ENCODE measurements around the gene CASZ1. TPM values are rescaled to one million over a fixed set of nuclear protein-coding genes. Genes with fewer than 3 reads are reported as not detected.

CASZ1 gene
- total and polyA plus RNA-seq, 2 donors (not counting 3 experiments of a cell fraction or from before 2014, with no cell fraction given) = 1.5 to 5.2 TPM

GRCh38 chr1:10709646-10710045 is 86.8 kb downstream of the CASZ1 start:
- FAIRE-seq = no peak
- no peak overlapping the region for H3K27ac ChIP-seq (ENCODE audit: insufficient read depth, low read depth, low read length)
- POLR2A ChIA-PET = no interaction called here

More at GRCh38 chr1:10709646-10710045, 86.8 kb downstream of the CASZ1 start:
- no peak for DNase-seq (ENCODE audit: low read depth, low spot score)
- Histone ChIP-seq H3K27me3 (ENCODE audit: control insufficient read depth in 2 of 2, insufficient read depth in 2 of 2, low read length in 2 of 2) (peaks cover 0 to under 1% of the 10 kb centered on the region in 2 experiments), H3K79me2 (ENCODE audit: control insufficient read depth, insufficient read depth, low read length) (no peaks in the 10 kb centered on the region), H4K20me1 (replicated peaks; ENCODE audit: control insufficient read depth, extremely low read depth, insufficient read depth, low read length) (no peaks in the 10 kb centered on the region), H3K9ac (replicated peaks; ENCODE audit: extremely low read depth, insufficient read depth, low read length) (no peak overlapping the region), H3K4me3 (replicated peaks in 1 of 3; ENCODE audit: insufficient read depth in 1 of 3, low read depth in 1 of 3, low read length in 3 of 3) (no peak overlapping the region), H2AFZ (ENCODE audit: low read depth, low read length) (no peak overlapping the region), H3K36me3 (ENCODE audit: control insufficient read depth in 2 of 2, extremely low read depth in 1 of 2, insufficient read depth in 2 of 2, low read length in 2 of 2) (no peaks in the 10 kb centered on the region), H3K9me1 (replicated peaks; ENCODE audit: control insufficient read depth, extremely low read depth, insufficient read depth, low read length) (no peaks in the 10 kb centered on the region), H3K9me3 (replicated peaks; ENCODE audit: control insufficient read depth, insufficient read depth, low read length) (no peaks in the 10 kb centered on the region), H3K4me2 (ENCODE audit: insufficient read depth, low read length) (no peak overlapping the region), H3K4me1 (ENCODE audit: control insufficient read depth, extremely low read depth, insufficient read depth, low read length) (no peaks in the 10 kb centered on the region)
- CTCF ChIA-PET = no interaction called here
- BruUV-seq (replicated peaks) = no TSS peak
- dilution Hi-C loops (cut with MboI; ENCODE audit: extremely low pct_ligation_motif_present, low sequenced_read_pairs) (no loop called here), intact Hi-C loops (cut with micrococcal nuclease) (no loop called here)
- TF ChIP-seq MAX (IDR thresholded peaks at IDR 0.05; ENCODE audit: insufficient read depth, insufficient read length) = no peak
- no peak for TF ChIP-seq EZH2 (IDR thresholded peaks at IDR 0.05; ENCODE audit: borderline replicate concordance, low read depth, low read length, severe bottlenecking)
- no peak for TF ChIP-seq JUN (IDR thresholded peaks at IDR 0.05; ENCODE audit: borderline replicate concordance, insufficient read depth, insufficient read length, low read depth)
- TF ChIP-seq CTCF (IDR thresholded peaks at IDR 0.05; ENCODE audit: extremely low read depth in 1 of 2, insufficient read depth in 1 of 2, low read depth in 1 of 2, low read length in 2 of 2) = no peak
- no peak for TF ChIP-seq MYC (IDR thresholded peaks at IDR 0.05; ENCODE audit: low read depth, low read length)
- no peak for TF ChIP-seq POLR2AphosphoS5 (IDR thresholded peaks at IDR 0.05; ENCODE audit: insufficient read depth, low read depth, low read length)
- no peak for TF ChIP-seq GATA2 (IDR thresholded peaks at IDR 0.05; ENCODE audit: insufficient read depth, insufficient read length, low read depth, low read length)
- TF ChIP-seq POLR2A (IDR thresholded peaks at IDR 0.05; ENCODE audit: low read depth, low read length) = no peak
- TF ChIP-seq FOS (IDR thresholded peaks at IDR 0.05; ENCODE audit: borderline replicate concordance, insufficient read depth, low read length) = no peak
